Placental epithelial cell (primary cell): ENCODE data around the gene DCST1. TPM values are rescaled to one million over a fixed set of nuclear protein-coding genes. Genes with fewer than 3 reads are reported as not detected.

Experiments used
- total RNA-seq: library from RNA; depleted of rRNA; stranded (reverse); fragments of >200 nt; gene quantifications from 2 replicates; pipeline ENCODE4 v1.2.3, GENCODE V29; 2012

The DCST1 gene, protein sequence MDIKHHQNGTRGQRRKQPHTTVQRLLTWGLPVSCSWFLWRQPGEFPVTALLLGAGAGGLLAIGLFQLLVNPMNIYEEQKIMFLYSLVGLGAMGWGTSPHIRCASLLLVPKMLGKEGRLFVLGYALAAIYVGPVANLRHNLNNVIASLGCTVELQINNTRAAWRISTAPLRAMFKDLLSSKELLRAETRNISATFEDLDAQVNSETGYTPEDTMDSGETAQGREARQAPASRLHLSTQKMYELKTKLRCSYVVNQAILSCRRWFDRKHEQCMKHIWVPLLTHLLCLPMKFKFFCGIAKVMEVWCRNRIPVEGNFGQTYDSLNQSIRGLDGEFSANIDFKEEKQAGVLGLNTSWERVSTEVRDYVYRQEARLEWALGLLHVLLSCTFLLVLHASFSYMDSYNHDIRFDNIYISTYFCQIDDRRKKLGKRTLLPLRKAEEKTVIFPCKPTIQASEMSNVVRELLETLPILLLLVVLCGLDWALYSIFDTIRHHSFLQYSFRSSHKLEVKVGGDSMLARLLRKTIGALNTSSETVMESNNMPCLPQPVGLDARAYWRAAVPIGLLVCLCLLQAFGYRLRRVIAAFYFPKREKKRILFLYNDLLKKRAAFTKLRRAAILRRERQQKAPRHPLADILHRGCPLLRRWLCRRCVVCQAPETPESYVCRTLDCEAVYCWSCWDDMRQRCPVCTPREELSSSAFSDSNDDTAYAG
- total RNA-seq: 0.22 TPM in 1 of 2 replicates, not detected in the other

DNA sequence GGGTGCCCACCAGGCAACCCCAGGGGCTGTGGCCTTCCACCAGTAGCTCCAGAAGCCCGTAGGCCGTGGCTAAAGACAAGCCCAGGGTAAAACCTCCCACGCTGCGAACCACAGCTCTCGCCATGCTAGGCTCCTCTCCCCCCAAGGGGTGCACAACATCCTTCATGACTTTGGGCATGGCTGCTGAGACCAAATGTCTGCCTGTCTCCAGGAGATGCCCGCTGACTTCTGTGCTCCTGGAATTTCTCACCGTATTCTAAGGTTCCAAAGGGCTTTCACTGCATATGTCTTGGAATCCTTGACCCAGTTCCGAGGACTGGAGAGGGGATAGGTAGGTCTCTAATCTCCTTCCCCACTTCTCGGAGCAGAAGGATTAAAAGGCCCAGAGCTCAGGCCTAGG, at the start of gene DCST1, which contains the start of gene DCST2:
TSS of gene DCST1 (plus strand) at position 301 of the 400 bp plus-strand sequence. CDS start 213 bp downstream, outside the sequence.
TSS of gene DCST2 (minus strand) at position 258 of the 400 bp plus-strand sequence. CDS start at position 178, 80 bp downstream.

DNA sequence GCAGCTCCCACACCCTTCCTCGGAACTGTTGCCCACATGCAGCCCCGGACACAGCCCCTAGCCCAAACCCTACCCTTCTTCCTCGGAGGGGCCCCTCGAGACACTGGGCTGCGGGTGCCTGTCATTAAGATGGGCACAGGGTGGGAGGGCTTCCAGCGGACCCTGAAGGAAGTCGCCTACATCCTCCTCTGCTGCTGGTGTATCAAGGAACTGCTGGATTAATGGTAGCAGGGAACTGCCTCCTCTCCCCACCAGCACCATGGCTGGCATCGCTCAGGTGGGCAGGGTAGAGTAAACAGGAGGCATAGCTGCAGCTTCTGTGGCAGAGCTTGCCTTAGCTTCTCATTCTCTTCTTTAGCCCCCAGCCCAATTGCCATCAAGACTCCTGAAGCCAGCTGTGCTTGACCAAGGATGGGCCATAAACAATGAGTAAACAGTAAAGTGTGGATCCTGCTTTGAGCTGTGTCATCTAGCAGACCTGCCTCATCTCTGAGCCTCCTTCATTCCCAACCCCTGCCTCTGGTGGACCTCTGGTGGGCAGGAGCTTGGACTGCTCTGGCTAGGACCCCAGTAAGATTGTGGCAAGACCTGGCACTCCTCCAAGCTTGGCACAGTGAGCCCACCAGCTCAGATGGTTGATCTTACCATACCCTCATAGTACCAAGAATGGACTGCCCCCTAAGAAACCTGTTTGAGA, 39.9 kb upstream of the DCST1 start, which contains the start of gene LENEP:
TSS of gene LENEP (plus strand) at position 15 of the 697 bp plus-strand sequence. CDS start at position 37, 22 bp downstream.

DNA sequence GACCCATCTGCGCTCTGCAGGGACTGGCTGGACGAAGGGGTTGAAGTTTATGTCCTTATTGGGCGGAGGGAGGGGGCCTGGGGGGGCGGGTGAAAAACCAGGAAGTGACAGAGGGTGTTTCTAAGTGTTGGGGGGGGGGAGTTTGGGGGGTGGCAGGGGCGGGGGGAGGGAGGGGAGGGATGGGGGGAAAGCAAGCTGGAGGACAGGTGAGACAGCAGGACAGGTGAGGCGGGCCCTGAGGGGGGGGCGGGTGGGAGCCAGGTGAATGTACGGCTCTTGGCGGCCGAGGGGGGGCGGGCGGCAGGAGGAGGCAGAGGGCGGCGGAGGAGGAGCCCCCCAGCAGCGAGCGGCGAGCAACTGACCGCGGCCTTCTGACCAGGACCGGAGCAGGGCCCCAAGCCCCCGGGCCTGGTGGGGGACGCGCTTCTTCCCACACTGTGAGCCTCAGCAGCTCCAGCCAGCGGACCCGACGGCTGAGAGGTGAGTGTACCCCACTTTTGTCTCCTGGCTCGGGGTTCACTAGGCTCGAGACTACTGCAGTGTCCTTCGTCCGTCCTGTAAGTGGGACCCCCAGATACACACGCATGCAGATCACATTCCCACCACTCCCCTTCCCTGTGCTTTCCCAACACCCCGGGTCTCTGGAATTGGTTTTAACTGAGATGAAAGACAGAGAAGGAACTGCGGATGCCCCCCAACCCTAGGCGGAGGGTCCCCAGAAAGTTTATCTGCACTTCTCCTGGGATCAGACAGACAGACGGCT, 31.0 kb upstream of the DCST1 start, which contains the start of gene ZBTB7B:
TSS of gene ZBTB7B (plus strand) at position 339 of the 763 bp plus-strand sequence. CDS start 11,859 bp downstream, outside the sequence.

DNA sequence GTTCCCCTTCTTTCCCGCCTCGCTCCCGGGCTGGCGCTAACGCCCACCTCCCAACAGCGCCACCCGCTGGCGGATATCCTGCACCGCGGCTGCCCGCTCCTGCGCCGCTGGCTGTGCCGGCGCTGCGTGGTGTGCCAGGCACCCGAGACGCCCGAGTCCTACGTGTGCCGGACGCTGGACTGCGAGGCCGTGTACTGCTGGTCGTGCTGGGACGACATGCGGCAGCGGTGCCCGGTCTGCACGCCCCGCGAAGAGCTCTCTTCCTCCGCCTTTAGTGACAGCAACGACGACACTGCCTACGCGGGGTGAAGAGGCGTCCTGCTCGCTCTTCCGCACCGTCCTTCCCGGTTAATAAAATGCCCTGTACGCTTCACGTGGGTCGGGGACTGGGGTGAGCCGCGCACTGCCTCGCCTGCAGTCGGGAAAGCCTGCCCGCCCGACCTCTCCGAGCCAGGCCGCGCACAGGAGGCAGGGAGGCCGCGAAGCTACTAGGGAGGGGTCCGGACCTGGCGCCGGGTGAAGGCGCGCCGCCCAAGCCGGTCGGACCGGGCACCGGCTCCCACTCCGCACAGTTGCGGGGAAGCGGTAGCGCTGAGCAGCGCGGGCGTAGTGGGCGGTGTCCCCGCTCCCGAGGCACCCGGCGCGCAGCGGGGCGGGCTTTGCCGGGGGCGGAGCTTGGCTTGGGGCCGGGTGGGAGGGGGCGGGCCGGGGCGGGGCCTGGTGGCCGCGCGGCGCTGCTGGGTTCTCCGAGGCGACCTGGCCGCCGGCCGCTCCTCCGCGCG, 17.1 kb downstream of the DCST1 start, which contains the start of gene ADAM15:
TSS of gene ADAM15 (plus strand) at position 757 of the 782 bp plus-strand sequence. CDS start 71 bp downstream, outside the sequence.

DNA sequence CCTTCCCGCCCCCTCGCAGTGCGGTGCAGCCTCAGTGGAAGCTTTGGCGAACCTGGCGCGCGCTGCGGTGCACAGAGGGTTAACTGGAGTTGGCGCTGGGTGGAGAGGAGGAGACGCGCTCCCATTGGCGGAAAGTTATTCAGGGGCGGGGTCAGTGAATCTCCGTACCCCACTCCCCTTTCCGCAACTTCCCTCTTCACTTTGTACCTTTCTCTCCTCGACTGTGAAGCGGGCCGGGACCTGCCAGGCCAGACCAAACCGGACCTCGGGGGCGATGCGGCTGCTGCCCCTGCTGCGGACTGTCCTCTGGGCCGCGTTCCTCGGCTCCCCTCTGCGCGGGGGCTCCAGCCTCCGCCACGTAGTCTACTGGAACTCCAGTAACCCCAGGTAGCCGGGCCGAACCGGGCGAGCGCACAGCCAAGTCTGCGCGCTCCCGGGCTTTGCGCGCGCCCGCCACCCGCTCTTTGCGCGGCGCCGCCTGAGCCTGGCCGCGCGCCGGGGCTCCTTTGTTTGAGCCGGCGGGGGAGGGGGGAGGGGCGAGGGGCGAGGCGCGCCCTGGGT, 30.0 kb downstream of the DCST1 start, which contains the start of gene EFNA4:
TSS of gene EFNA4 (plus strand) at position 191 of the 561 bp plus-strand sequence. CDS start at position 275, 84 bp downstream.

DNA sequence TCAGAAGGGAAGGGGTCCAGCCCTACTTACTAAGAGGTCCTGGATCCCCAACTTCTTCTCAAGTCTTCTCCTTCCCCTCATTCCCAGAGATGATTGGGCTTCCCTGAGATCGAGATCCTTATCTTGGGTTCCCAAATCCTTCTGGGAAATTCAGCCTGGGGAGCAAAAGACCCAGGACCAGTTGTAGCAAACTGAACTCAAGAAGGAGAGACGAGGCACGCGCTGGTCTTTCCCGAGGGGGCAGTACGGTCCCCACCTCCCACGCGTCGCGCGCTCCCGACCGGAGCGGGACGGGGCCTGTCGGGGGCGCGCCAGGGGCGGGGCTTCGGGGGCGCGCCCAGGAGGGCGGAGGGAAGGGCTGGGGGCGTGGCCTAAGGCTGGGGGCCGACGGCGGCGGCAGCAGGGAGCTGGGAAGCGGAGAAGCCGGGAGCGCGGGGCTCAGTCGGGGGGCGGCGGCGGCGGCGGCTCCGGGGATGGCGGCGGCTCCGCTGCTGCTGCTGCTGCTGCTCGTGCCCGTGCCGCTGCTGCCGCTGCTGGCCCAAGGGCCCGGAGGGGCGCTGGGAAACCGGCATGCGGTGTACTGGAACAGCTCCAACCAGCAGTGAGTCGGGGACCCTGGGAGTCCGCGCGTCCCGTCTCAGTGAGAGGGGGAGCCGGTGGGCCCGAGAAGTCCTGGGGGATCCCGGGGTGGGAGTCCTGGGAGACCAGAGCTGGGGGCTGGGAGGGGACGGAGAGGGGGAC, 45.0 kb downstream of the DCST1 start, which contains the start of gene EFNA3:
TSS of gene EFNA3 (plus strand) at position 369 of the 741 bp plus-strand sequence. CDS start at position 474, 105 bp downstream.

Other genes starting within 250 kb of the DCST1 start
- under 0.01 TPM in 2 replicates for gene KCNN3, start 163.5 kb upstream of the DCST1 start, total RNA-seq
- gene PMVK, start 97.1 kb upstream of the DCST1 start, total RNA-seq: 5.0 and 6.3 TPM in 2 replicates
- gene PBXIP1, start 77.7 kb upstream of the DCST1 start, total RNA-seq: 48.5 and 97.4 TPM in 2 replicates
- gene PYGO2, start 72.0 kb upstream of the DCST1 start, total RNA-seq: 21.8 and 22.4 TPM in 2 replicates
- gene SHC1, start 63.1 kb upstream of the DCST1 start, total RNA-seq: 138 and 239 TPM in 2 replicates
- 41.0 and 43.2 TPM in 2 replicates for gene CKS1B, start 59.1 kb upstream of the DCST1 start, total RNA-seq
- gene FLAD1, start 50.5 kb upstream of the DCST1 start, total RNA-seq: 20.0 and 31.0 TPM in 2 replicates
- gene LENEP, start 40.2 kb upstream of the DCST1 start, total RNA-seq: 3.9 TPM in 1 of 2 replicates, not detected in the other
- gene ZBTB7B, start 31.0 kb upstream of the DCST1 start, total RNA-seq: 26.3 and 29.4 TPM in 2 replicates
- gene DCST2, start within 50 bp of the DCST1 start, total RNA-seq: 0.43 and 2.4 TPM in 2 replicates
- 110 and 156 TPM in 2 replicates for gene ADAM15, start 17.5 kb downstream of the DCST1 start, total RNA-seq
- gene EFNA4, start 29.9 kb downstream of the DCST1 start, total RNA-seq: 7.9 and 10.2 TPM in 2 replicates
- gene EFNA3, start 45.0 kb downstream of the DCST1 start, total RNA-seq: 2.0 and 3.5 TPM in 2 replicates
- gene EFNA1, start 94.1 kb downstream of the DCST1 start, total RNA-seq: 18.8 and 59.3 TPM in 2 replicates
- gene SLC50A1, start 102.0 kb downstream of the DCST1 start, total RNA-seq: 29.8 and 44.9 TPM in 2 replicates
- 40.8 and 47.1 TPM in 2 replicates for gene DPM3, start 106.7 kb downstream of the DCST1 start, total RNA-seq
- gene KRTCAP2, start 139.5 kb downstream of the DCST1 start, total RNA-seq: 98.0 and 123 TPM in 2 replicates
- 1.5 and 1.6 TPM in 2 replicates for gene TRIM46, start 140.0 kb downstream of the DCST1 start, total RNA-seq
- gene THBS3, start 174.1 kb downstream of the DCST1 start, total RNA-seq: 226 and 607 TPM in 2 replicates
- gene MTX1, start 174.9 kb downstream of the DCST1 start, total RNA-seq: 27.9 and 69.6 TPM in 2 replicates
- 9.0 and 10.7 TPM in 2 replicates for gene ENTREP3, start 221.7 kb downstream of the DCST1 start, total RNA-seq
- gene SCAMP3, start 228.5 kb downstream of the DCST1 start, total RNA-seq: 25.5 and 63.8 TPM in 2 replicates
- 30.8 and 37.7 TPM in 2 replicates for gene CLK2, start 239.7 kb downstream of the DCST1 start, total RNA-seq
- 2.2 and 4.7 TPM in 2 replicates for gene HCN3, start 243.6 kb downstream of the DCST1 start, total RNA-seq